GM12878 (cell line): ENCODE measurements around the gene TMEM52B. TPM values are rescaled to one million over a fixed set of nuclear protein-coding genes. Genes with fewer than 3 reads are reported as not detected.

ENCODE experiments used
- ATAC-seq: fragments of 200-7000 bp; cut with Tn5 transposase; 3 replicates; pipeline ENCODE4 v1.9.1; 2020; ENCODE audit warnings: mild to moderate bottlenecking, moderate library complexity
- BruUV-seq: library from RNA; stranded (reverse); fragments of 400-500 nt; replicated peaks from 2 replicates; lab custom pipeline; 2021; lab: Mats Ljungman, UMichigan
- CTCF ChIA-PET: fragments of 300-600 bp; sonication (Branson Sonifier 250); formaldehyde crosslinking; extraction: SDS; loops from one replicate; lab custom pipeline; 2021; ENCODE audit warnings: inconsistent platforms; lab: Yijun Ruan, JAX
- POLR2A ChIA-PET: fragments of 350-600 bp; formaldehyde crosslinking; extraction: SDS; loops from one replicate; lab custom pipeline; 2021; ENCODE audit warnings: inconsistent platforms; lab: Charles Lee
- RAD21 ChIA-PET: fragments of 300-600 bp; sonication (Branson Sonifier 250); formaldehyde crosslinking; loops from one replicate; lab custom pipeline; 2023; ENCODE audit warnings: antibody characterized with exemption; ENCODE audit not compliant: unreplicated experiment; lab: Charles Lee
- SMC1A ChIA-PET: fragments of 300-600 bp; sonication (Branson Sonifier 250); formaldehyde crosslinking; loops from one replicate; lab custom pipeline; 2023; ENCODE audit not compliant: unreplicated experiment, uncharacterized antibody; lab: Charles Lee
- DNase-seq: peaks from one replicate; pipeline ENCODE4 v3.0.0-alpha.2; 2011; ENCODE audit warnings: low read depth, low spot score
- FAIRE-seq: peaks from 3 replicates; lab custom pipeline; 2011; peaks lifted over from hg19 to GRCh38; lab: Jason Lieb, UNC
- H2AFZ ChIP-seq: 2 replicates; pipeline ENCODE4 v1.6.0; 2011; ENCODE audit warnings: low read depth, low read length, control low read depth; ENCODE audit not compliant: control insufficient read depth
- H3K27ac ChIP-seq: 2 replicates; pipeline ENCODE4 v1.5.1; 2011; ENCODE audit warnings: control low read depth; ENCODE audit not compliant: control insufficient read depth, insufficient read depth
- H3K27me3 ChIP-seq, 2 experiments: replicated peaks in 1 of 2; 2 replicates each; pipeline versions ENCODE4 v1.6.0 to v1.6.1; 2011; ENCODE audit warnings: low read length in 1 of 2; ENCODE audit not compliant: control insufficient read depth in 2 of 2, insufficient read depth in 2 of 2
- H3K36me3 ChIP-seq, 2 experiments: 2 replicates each; pipeline ENCODE4 v1.5.1; 2011; ENCODE audit warnings: low read length in 1 of 2; ENCODE audit not compliant: control insufficient read depth in 2 of 2, insufficient read depth in 2 of 2
- H3K4me1 ChIP-seq: 2 replicates; pipeline ENCODE4 v1.6.1; 2011; ENCODE audit warnings: mild to moderate bottlenecking, low read length, moderate library complexity, mixed read lengths; ENCODE audit not compliant: control insufficient read depth, insufficient read depth
- H3K4me2 ChIP-seq: 2 replicates; pipeline ENCODE4 v1.6.0; 2011; ENCODE audit warnings: control low read depth; ENCODE audit not compliant: control insufficient read depth, insufficient read depth
- H3K4me3 ChIP-seq: fragments of 200-600 bp; sonication (generic); 2 replicates; pipeline ENCODE4 v1.5.1; 2016
- H3K79me2 ChIP-seq: 2 replicates; pipeline ENCODE4 v1.6.0; 2011; ENCODE audit warnings: low read length; ENCODE audit not compliant: control insufficient read depth, insufficient read depth
- H3K9ac ChIP-seq: 2 replicates; pipeline ENCODE4 v1.8.0; 2011; ENCODE audit warnings: low read length, control low read depth, mixed read lengths; ENCODE audit not compliant: control insufficient read depth, insufficient read depth
- H3K9me3 ChIP-seq: replicated peaks from 3 replicates; pipeline ENCODE4 v1.5.1; 2011; ENCODE audit warnings: mild to moderate bottlenecking, low read length; ENCODE audit not compliant: control insufficient read depth, insufficient read depth
- H4K20me1 ChIP-seq: 2 replicates; pipeline ENCODE4 v1.6.0; 2011; ENCODE audit not compliant: control insufficient read depth, insufficient read depth
- CEBPZ ChIP-seq: fragments of 150-350 bp; IDR thresholded peaks from 2 replicates; pipeline ENCODE4 v1.6.1; 2016; ENCODE audit warnings: low read depth, low read length
- CTCF ChIP-seq, 3 experiments: IDR thresholded peaks in 2 of 3; conservative IDR thresholded peaks in 1 of 3; 2 replicates each; pipeline ENCODE4 v1.5.1; 2011; ENCODE audit warnings: low read depth in 3 of 3, low read length in 3 of 3, mild to moderate bottlenecking in 3 of 3, control low read depth in 2 of 3, moderate library complexity in 2 of 3, inconsistent platforms in 1 of 3, mixed read lengths in 1 of 3; ENCODE audit not compliant: control insufficient read depth in 2 of 3, insufficient read depth in 1 of 3; ENCODE audit errors: extremely low read depth in 1 of 3
- EP300 ChIP-seq, 2 experiments: fragments of 150-350 bp in 1 of 2; IDR thresholded peaks; 2 replicates each; pipeline ENCODE4 v1.6.1; 2011 to 2012; ENCODE audit warnings: low read depth in 2 of 2, low read length in 2 of 2, borderline replicate concordance in 1 of 2, improper control_type of control experiment in 1 of 2, inconsistent platforms in 1 of 2; ENCODE audit not compliant: control insufficient read depth in 1 of 2
- FOXK2 ChIP-seq: fragments of 450-650 bp; IDR thresholded peaks from 2 replicates; pipeline ENCODE4 v1.6.1; 2017; ENCODE audit warnings: mild to moderate bottlenecking, moderate library complexity
- HDAC2 ChIP-seq: fragments of 200-600 bp; sonication (generic); IDR thresholded peaks from 2 replicates; pipeline ENCODE4 v1.6.1; 2017
- IRF4 ChIP-seq: IDR thresholded peaks from 2 replicates; pipeline ENCODE4 v1.6.1; 2011; ENCODE audit warnings: low read depth, low read length
- IRF5 ChIP-seq: fragments of 450-650 bp; IDR thresholded peaks from 2 replicates; pipeline ENCODE4 v1.6.1; 2017; ENCODE audit warnings: borderline replicate concordance
- MTA2 ChIP-seq: fragments of 450-650 bp; IDR thresholded peaks from 2 replicates; pipeline ENCODE4 v1.6.1; 2016; ENCODE audit warnings: low read depth, mild to moderate bottlenecking, moderate library complexity
- PAX8 ChIP-seq: fragments of 450-650 bp; IDR thresholded peaks from 2 replicates; pipeline ENCODE4 v1.6.1; 2017; ENCODE audit warnings: mild to moderate bottlenecking, moderate library complexity
- RAD21 ChIP-seq: IDR thresholded peaks from 2 replicates; pipeline ENCODE4 v1.6.1; 2011; ENCODE audit warnings: mild to moderate bottlenecking, low read depth, low read length, moderate library complexity; ENCODE audit not compliant: insufficient read depth
- RELB ChIP-seq: fragments of 450-650 bp; IDR thresholded peaks from 2 replicates; pipeline ENCODE4 v1.6.1; 2017; ENCODE audit warnings: low read depth, mild to moderate bottlenecking, moderate library complexity
- SIN3A ChIP-seq: IDR thresholded peaks from 2 replicates; pipeline ENCODE4 v1.6.1; 2012; ENCODE audit warnings: low read depth, low read length, improper control_type of control experiment
- SRF ChIP-seq, 2 experiments: IDR thresholded peaks; 2 replicates each; pipeline ENCODE4 v1.6.1; 2011; ENCODE audit warnings: low read depth in 2 of 2, low read length in 2 of 2, mild to moderate bottlenecking in 1 of 2, moderate library complexity in 1 of 2
- SUZ12 ChIP-seq: fragments of 200-600 bp; sonication (generic); IDR thresholded peaks from one replicate; pipeline ENCODE4 v1.6.1; 2018; ENCODE audit warnings: antibody characterized with exemption, mild to moderate bottlenecking; ENCODE audit not compliant: unreplicated experiment
- TARDBP ChIP-seq: IDR thresholded peaks from 2 replicates; pipeline ENCODE4 v1.6.1; 2016; ENCODE audit warnings: borderline replicate concordance
- ZNF207 ChIP-seq: fragments of 450-650 bp; IDR thresholded peaks from 2 replicates; pipeline ENCODE4 v1.6.1; 2014; ENCODE audit warnings: antibody characterized with exemption, mild to moderate bottlenecking, borderline replicate concordance
- ZNF622 ChIP-seq: fragments of 450-650 bp; IDR thresholded peaks from 2 replicates; pipeline ENCODE4 v1.6.1; 2017; ENCODE audit warnings: mild to moderate bottlenecking, inconsistent platforms
- WGBS: methylation state at CpG from one replicate; pipeline ENCODE4 v1.1.6; 2016; ENCODE audit warnings: low lambda C conversion rate; ENCODE audit not compliant: insufficient replicate concordance, insufficient coverage; ENCODE audit errors: missing lambda C conversion rate; 5-methylcytosine and 5-hydroxymethylcytosine counted together
- in situ Hi-C: fragments of 300-500 bp; cut with MboI; formaldehyde crosslinking; loops from 9 replicates; pipeline ENCODE4 v1.14.3; 2018; ENCODE audit warnings: mixed read lengths
- intact Hi-C: fragments of 100-400 bp; cut with micrococcal nuclease; formaldehyde crosslinking; loops from one replicate; pipeline ENCODE4 v1.14.2; 2022; ENCODE audit not compliant: unreplicated experiment
- polyA plus RNA-seq, 11 experiments: library from polyadenylated mRNA; depleted of rRNA in 4 of 11; unstranded in 6 of 11; stranded (reverse) in 5 of 11; fragments of >200 nt; fragmentation: Nextera tagmentation in 4 of 11; fragmentation: Illumina TruSeq in 1 of 11; extraction: Ambion mirVana in 4 of 11; extraction: Trizol in 1 of 11; gene quantifications; 1 replicate in 1 of 11; 2 replicates in 10 of 11; pipeline versions ENCODE4 v1.2.1 to v1.2.3, GENCODE V29; 2011 to 2016; ENCODE audit warnings: inconsistent platforms in 2 of 11, missing spikeins in 2 of 11, low read depth in 1 of 11
- total RNA-seq, 4 experiments: library from RNA; depleted of rRNA in 3 of 4; stranded (reverse); fragments of >200 nt in 3 of 4; fragmentation: Illumina TruSeq in 1 of 4; extraction: Trizol in 1 of 4; gene quantifications; 2 replicates each; pipeline versions ENCODE4 v1.2.1 to v1.2.3, GENCODE V29; 2013 to 2021

Gene TMEM52B
- total and polyA plus RNA-seq, 10 of the 15 experiments (the other 5 are each of a cell fraction or from before 2014, with no cell fraction given) = not detected

GRCh38 chr12:10223208-10223607 is 44.4 kb downstream of the TMEM52B start:
- 0 out of 2 replicates have a peak, but pooled peaks cover 2% of the 10 kb centered on the region for H3K4me1 ChIP-seq

More at GRCh38 chr12:10223208-10223607, 44.4 kb downstream of the TMEM52B start:
- no peaks in the 10 kb centered on the region; a peak in 1 of 4 replicates for H3K27me3 ChIP-seq
- no peaks in the 10 kb centered on the region for H3K79me2 ChIP-seq
- ChIA-PET POLR2A (no interaction called here), CTCF (interaction anchor here (1.6 kb wide), 1 partner anchor 13 kb away, joined by 6 read pairs; no protein-coding TSS in a partner anchor), SMC1A (interaction anchor here (0.6 to 1.0 kb wide), 4 partner anchors 14 to 1924 kb away, joined by 3 read pairs; no protein-coding TSS in a partner anchor), RAD21 (no interaction called here)
- intact Hi-C loops (no loop called here), in situ Hi-C loops (no loop called here)
- no peak overlapping the region for H3K4me2 ChIP-seq
- TF ChIP-seq SIN3A = no peak
- TF ChIP-seq RELB = no peak
- TF ChIP-seq ZNF622 = no peak
- no peak for TF ChIP-seq MTA2
- no peak for TF ChIP-seq TARDBP
- TF ChIP-seq ZNF207 = no peak
- no peak for TF ChIP-seq CTCF (IDR thresholded peaks at IDR 0.05 in 2 of 3, conservative IDR thresholded peaks at IDR 0.05 in 1 of 3; ENCODE audit: control insufficient read depth in 2 of 3, extremely low read depth in 1 of 3, insufficient read depth in 1 of 3, low read depth in 3 of 3, low read length in 3 of 3)
- TF ChIP-seq SRF (IDR thresholded peaks at IDR 0.05; ENCODE audit: low read depth in 2 of 2, low read length in 2 of 2) = no peak
- no peak for TF ChIP-seq IRF4
- TF ChIP-seq EP300 (IDR thresholded peaks at IDR 0.05; ENCODE audit: borderline replicate concordance in 1 of 2, control insufficient read depth in 1 of 2, low read depth in 2 of 2, low read length in 2 of 2) = no peak
- no peak for TF ChIP-seq HDAC2
- TF ChIP-seq IRF5 = no peak
- no peak for TF ChIP-seq CEBPZ
- no peak for TF ChIP-seq SUZ12
- no peak for TF ChIP-seq PAX8
- no peak for TF ChIP-seq RAD21
- no peak for TF ChIP-seq FOXK2
- WGBS = 14% methylated on average over 5 of the region's 5 CpGs
- H4K20me1 ChIP-seq = no peaks in the 10 kb centered on the region
- DNase-seq = no peak
- no peaks in the 10 kb centered on the region for H3K9me3 ChIP-seq
- FAIRE-seq = no peak
- BruUV-seq = no TSS peak
- H3K4me3 ChIP-seq = no peak overlapping the region
- H3K27ac ChIP-seq = no peak overlapping the region
- no peak for ATAC-seq
- no peak overlapping the region for H2AFZ ChIP-seq
- H3K9ac ChIP-seq = no peak overlapping the region
- no peaks in the 10 kb centered on the region for H3K36me3 ChIP-seq
